HG02885 (cell line): ENCODE measurements around the gene THEM4.
"Not testable (repeated sequence)": the region's sequence is repeated elsewhere in the genome, so short reads cannot be mapped to it uniquely, and the experiment has no call there.

Experiments used
- ATAC-seq: cut with Tn5 transposase; IDR thresholded peaks from one replicate; pipeline ENCODE4 v1.9.1; 2021; ENCODE audit warnings: mild to moderate bottlenecking; ENCODE audit not compliant: unreplicated experiment, poor library complexity

THEM4 gene

DNA sequence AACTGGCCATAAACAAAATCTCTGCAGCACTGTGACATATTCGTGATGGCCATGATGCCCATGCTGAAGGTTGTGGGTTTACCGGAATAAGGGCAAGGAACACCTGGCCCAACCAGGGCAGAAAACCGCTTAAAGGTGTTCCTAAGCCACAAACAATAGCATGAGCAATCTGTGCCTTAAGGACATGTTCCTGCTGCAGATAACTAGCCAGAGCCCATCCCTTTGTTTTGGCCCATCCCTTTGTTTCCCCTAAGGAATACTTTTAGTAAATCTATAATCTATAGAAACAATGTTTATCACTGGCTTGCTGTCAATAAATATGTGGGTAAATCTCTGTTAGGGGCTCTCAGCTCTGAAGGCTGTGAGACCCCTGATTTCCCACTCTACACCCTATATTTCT is 8.5 kb downstream of the THEM4 start:
- ATAC-seq, result not testable (repeated sequence)

DNA sequence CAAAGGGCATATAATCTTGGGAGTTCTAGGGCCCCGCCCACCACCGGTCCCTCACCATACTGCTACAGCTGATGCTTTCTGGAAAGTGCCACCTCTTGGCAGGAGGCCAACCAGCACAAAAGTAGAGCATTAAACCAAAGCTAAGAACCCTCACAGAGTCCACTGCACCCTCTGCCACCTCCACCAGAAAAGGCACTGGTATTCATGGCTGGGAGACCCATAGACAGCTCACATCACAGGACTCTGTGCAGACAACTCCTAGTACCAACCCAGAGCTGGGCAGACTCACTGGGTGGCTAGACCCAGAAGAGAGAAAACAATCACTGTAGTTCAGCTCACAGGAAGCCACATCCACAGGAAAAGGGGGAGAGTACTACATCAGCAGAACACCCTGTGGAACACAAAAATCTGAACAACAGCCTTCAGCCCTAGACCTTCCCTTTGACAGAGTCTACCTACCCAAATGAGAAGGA is 10.8 kb downstream of the THEM4 start:
- no peak for ATAC-seq

DNA sequence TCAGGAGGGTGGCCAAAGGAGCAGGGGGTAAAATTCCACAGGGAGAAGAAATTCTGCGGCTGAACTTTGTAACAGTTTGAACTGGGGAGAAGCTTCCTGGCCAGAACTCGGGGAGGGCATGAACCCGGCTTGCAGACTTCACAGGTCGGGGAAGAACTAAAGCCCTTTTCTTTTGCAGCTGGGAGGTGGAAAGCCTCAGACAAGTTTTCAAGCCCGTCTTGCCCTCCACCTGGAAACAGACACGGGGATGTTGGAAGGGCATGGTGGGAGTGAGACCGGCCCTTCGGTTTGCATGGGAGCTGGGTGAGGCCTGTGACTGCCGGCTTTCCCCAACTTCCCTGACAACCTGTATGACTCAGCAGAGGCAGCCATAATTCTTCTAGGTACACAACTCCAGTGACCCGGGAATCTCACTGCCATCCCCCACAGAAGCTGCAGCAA is 11.3 kb downstream of the THEM4 start:
- ATAC-seq, result no peak

DNA sequence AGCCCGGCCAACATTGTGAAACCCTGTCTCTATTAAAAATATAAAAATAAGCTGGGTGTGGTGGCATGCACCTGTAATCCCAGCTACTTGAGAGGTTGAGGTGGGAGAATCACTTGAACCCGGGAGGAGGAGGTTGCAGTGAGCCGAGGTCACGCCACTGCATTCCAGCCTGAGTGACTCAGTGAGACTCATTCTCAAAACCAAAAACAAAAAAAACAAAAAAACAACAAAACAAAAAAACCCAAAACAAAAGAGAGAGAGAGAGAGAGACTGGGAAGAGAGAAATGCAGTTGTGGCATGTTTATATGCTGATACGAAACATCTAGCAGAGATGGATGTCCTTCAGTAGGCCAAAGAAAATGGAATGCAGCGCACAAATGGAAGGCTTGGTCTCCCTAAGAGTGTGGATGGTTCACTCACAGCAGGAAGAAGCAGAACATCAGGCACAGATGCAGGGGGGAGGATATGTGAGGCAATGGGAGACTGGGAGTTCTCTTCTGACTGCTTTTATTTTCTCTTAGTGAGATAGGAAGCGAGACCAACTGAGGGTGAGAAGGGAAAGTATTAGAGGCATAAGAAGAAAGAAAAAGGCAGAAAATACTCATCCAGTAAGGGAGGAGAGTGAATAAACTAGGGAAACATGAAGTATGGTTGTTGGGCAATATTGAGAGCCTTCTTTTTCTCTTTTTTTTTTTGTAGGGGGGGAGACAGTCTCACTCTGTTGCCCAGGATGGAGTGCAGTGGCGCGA is 16.0 kb downstream of the THEM4 start:
- no peak for ATAC-seq

DNA sequence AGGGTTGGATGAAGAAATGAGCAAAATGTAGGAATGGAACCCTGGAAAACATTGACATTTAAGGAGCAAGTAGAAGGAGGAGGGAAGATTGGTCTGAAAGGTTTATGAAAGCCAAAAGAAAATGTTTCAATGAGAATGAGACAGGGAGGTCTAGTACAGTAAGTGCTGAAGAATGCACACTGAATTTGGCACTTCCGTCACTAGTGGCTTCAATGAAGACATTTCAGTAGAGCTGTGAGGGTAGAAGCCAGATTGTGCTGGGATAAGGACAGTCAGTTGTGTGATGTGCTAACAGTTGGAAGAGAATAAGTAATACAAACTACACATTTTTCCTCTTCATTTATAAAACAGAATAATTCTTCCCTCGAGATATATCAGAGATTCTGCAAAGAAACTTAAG is 17.1 kb downstream of the THEM4 start:
- no peak for ATAC-seq

DNA sequence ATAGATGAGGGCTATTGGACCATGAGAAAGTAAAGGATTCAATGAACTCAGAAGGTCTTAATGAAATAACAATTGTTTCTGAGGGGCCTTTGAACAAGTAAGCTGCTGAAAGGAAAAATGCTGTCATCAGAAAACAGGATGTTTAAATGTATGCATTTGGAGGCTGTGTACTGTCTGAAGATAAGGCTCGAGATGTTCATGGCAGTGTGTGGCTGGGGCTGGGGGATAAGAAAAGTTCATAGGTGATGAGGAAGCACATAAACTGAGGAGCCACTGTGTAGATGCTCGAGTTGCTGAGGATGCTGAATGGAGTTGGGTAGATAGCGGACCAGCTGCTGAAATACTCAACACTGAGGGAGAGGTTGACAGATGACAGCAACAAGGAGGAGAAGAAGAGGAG is 17.8 kb downstream of the THEM4 start:
- no peak for ATAC-seq

DNA sequence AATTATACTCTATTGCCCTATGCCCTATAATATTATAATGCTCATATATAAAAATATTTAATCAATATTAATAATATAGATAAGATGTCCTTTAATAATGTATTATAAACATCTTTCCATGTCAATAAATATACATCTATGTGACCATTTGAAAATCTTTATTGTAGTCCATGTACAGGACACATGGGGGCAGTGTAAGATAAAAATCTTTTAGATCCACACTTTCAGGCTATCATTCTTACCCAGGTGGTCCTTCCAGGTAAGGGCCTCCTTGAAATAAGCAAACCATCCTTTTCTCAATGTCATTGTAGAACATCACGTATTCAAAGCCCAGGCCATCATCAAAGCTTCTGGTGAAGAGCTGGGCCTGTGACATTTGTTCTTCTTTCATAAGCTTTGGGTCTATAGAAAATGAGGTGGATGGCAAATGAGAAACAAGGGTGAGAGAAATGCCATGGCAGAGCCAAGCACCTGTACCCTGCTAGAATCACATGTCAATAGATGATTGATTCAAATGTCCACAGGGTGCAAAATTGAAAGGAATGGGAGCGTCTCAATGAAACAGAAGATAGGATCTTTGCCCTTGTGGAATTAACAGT is 20.2 kb downstream of the THEM4 start:
- ATAC-seq, result no peak

DNA sequence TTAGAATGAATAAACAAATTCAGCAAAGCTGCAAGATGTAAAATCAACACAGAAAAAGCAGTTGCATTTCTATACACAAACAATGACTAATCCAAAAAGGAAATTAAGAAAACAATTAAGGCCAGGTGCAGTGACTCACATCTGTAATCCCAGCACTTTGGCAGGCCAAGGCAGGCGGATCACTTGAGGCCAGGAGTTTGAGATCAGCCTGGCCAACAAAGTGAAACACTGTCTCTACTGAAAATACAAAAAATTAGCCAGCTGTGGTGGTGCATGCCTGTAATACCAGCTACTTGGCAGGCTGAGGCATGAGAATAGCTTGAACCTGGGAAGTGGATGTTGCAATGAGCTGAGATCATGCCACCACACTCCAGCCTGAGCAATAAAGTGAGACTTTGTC is 22.3 kb downstream of the THEM4 start:
- ATAC-seq, result no peak

DNA sequence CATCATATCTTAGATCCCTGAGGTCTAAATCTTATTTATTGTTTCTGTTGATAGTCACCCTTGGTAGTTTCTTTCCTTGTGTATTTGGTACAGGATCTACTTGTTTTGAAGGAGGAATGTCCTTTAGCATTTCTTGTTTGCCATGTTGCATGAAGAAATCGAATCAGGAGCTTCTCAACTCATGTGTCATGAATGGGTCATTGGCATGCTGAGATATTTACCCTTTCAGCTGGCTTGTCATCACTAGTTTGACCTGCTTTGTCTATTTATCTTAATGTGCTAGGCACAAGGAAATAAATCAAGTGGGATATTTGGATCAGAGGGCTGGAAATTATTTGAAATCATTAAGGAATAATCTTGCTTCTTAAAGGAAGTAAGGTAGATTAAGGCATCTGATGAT is 23.8 kb downstream of the THEM4 start:
- ATAC-seq, result no peak

DNA sequence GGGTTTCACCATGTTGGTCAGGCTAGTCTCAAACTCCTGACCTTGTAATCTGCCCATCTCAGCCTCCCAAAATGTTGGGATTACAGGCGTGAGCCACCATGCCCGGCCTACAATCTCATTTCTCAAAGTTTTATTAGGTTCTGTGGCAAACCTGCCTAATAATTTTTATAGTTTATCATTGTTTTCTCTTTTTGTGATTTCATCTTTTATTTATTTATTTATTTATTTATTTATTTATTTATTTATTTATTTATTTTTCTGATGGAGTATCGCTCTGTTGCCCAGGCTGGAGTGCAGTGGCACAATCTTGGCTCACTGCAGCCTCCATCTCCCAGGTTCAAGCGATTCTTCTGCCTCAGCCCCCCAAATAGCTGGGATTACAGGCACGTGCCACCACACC is 24.4 kb downstream of the THEM4 start:
- not testable (repeated sequence) for ATAC-seq

DNA sequence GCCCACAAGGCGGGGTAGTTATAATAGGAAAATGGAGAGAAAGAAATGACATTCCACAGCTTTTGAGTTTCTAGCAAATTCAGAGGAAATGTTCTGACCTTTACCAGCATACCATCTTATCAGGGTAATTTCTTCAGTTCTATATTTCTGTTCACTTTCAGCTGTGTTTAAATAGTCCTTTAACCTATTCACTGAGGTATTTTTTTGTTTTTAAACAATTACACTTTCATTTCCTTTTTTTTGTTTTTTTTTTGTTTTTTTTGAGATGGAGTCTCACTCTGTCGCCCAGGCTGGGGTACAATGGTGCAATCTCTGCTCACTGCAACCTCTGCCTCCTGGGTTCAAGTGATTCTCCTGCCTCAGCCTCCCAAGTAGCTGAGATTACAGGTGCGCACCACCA is 24.9 kb downstream of the THEM4 start:
- not testable (repeated sequence) for ATAC-seq

DNA sequence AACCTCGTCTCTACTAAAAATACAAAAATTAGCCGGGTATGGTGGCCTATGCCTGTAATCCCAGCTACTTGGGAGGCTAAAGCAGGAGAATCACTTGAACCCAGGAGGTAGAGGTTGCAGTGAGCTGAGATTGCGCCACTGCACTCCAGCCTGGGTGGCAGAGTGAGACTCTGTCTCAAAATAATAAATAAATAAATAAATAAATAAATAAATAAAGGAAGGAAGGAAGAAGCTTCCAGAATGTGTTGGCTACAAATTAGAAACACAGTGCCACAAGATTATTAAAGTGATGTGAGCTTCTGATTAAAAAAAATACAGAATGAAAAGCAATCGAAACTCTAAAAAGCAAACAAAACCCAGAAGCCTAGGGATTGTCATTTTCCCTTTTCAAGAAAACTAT is 25.4 kb downstream of the THEM4 start:
- not testable (repeated sequence) for ATAC-seq

DNA sequence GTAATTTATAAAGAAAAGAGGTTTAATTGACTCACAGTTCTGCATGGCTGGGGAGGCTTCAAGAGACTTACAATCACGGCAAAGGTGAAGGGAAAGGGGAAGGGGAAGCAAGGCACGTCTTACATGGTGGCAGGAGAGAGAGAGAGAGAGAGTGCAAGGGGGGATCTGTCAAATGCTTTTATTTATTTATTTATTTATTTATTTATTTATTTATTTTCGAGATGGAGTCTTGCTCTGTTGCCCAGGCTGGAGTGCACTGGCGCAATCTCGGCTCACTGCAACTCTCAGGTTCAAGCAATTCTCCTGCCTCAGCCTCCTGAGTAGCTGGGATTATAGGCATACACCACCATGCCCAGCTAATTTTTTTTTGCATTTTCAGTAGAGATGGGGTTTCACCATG is 26.4 kb downstream of the THEM4 start:
- not testable (repeated sequence) for ATAC-seq

DNA sequence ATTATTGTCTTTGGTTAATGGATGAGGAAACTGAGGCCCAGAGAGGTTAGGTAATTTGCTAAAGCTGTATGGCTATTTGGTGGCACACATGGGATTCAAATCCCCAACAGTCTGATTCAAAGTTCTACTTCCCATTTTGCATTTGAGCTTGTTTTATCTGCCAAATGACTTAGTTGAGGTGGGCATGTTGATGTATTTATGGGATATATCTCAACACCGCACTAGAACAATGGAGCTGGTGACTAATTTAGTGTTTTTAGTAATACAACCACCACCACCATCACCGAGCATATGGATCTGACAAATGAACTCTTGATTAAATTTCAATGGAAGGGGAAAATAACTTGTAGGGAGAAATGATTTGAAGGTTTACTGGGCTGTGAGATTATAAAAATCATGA is 26.8 kb downstream of the THEM4 start:
- no peak for ATAC-seq

DNA sequence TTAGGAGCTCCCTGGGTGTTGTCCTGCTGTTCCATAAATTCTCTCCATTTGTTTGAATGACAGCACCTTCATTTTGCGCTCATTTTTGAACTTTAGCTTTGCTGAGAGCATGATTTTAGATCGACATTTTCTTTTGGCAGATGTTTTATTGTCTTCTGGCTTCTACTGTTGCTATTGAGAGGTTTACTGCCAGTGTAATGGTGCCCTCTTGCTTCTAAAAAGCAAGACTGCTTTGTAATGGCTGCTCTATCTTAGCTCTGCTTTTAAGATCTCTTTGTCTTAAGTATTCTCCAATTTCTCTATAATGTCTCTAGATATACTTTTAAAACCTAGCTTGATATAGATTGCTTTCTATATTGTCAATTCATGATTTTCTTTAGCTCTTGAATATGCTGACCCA is 27.8 kb downstream of the THEM4 start:
- ATAC-seq, result no peak

DNA sequence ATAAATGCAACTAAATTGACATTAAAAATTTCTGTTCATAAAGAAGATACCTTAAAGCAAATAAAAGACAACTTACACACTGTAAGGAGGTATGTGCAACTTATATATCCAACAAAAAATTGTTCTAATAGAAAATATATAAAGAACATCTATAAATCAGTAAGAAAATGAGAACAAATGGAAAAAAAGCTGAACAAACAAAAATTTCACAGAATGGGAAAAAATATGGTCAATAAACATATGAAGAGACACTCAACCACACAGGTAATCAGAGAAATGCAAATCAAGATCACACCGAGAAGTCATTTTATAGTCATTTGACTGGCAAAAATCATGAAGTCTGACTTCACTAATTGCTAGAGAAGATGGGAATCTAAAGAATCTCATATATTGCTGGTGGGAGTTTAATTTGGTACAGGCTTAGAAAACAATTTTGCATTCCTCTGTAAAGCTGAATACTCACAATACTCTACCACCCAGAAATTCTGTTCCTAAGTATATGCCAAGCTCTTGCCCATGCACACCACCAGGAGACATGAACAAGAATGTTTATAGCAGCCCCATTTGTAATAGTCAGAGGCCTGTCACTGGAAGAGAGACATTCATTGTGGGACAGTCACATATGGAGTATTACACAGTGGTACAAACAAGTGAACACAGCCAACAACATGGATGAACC is 33.8 kb downstream of the THEM4 start:
- ATAC-seq, result no peak

DNA sequence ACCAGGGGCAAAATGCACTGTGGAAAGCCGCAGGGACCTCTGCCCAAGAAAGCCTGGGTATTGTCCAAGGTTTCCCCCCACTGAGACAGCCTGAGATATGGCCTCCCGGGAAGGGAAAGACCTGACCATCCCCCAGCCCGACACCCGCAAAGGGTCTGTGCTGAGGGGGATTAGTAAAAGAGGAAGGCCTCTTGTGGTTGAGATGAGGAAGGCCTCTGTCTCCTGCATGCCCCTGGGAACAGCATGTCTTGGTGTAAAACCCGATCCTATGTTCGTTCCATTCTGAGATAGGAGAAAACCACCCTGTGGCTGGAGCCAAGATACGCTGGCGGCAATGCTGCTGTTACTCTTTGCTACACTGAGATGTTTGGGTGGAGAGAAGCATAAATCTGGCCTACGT is 36.5 kb downstream of the THEM4 start:
- not testable (repeated sequence) for ATAC-seq

DNA sequence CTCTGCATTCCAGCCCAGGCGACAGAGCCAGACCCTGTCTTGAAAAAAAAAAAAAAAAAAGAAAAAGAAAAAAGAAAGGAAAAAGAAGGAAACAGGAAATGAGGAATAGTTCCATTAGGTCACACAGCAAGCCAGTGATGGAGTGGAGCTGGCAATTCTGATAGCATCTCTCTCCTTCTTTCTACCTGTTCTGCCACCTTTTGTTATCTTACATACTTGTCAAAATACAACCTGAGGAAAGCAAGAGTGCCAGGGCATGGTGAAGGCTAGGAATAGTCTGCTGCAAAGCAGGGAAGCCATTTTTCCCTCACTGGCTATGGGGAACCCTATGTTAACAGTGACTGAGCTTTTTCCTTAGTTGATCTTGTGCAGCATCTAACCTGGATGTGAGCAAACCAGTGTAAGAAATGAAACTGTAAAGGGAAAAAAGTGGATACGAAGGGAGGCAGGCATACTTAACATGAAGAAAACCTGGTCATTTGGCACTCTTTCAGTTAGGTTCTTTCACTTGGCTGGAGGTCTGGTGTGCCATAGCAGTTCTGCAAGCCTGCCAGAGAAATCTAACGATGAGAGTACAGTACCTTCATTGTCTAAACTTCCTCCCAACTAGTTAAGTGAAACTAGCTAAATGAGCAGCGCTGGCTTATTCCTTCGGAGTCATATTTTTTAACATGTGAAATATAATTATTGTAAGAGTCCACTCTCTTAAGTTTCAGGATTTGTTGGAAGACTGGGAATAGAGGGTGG is 37.9 kb downstream of the THEM4 start:
- ATAC-seq, result no peak

DNA sequence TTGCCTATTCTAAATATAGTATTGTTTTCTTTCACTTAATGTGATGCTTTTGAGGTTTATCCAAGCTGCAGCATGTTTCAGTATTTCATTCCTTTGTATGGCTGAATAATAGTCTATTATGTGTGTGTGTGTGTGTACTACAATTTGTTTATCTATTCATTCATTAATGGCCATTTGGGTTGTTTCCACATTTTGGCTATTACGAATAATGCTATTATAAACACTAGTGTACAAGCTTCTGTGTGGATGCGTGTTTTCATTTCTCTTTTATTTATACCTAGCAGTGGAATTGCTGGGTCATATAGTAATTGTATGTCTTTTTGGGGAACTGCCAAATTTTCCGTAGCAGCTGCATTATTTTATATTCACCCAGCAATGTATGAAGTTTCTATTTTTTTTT is 40.8 kb downstream of the THEM4 start:
- no peak for ATAC-seq

DNA sequence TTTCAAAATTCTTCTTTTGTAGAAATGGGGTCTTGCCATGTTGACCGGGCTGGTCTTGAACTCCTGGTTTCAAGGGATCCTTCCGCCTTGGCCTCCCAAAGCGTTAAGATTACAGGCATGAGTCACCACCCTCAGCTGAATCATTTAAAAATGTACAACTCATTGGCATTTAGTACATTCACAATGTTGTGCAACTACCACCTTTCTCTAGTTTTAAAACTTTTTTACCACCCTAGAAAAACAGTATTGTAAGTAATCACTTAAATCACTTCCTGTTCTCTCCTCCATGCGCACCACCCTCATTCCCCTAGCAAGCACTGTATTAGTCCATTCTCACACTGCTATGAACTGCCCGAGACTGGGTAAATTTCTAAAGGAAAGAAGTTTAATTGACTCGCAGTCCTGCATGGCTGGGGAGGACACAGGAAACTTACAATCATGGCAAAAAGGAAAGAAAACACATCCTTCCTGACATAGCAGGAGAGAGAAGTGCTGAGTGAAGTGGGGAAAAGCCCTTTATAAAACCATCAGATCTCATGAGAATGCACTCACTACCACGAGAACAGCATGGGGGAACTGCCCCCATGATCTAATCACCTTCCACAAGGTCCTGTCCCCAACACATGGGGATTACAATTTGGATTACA is 41.4 kb downstream of the THEM4 start:
- no peak for ATAC-seq
